Mucosa of descending colon (tissue), 3 donors: ENCODE results near the gene GPBP1. TPM values are rescaled to one million over a fixed set of nuclear protein-coding genes. Genes with fewer than 3 reads are reported as not detected.
"Not testable (repeated sequence)": the region's sequence is repeated elsewhere in the genome, so short reads cannot be mapped to it uniquely, and the experiment has no call there.

Experiments
- ATAC-seq: fragments of 200-7000 bp; cut with Tn5 transposase; one replicate; pipeline ENCODE4 v1.9.1; 2020; ENCODE audit warnings: mild to moderate bottlenecking, moderate library complexity
- DNase-seq, 3 donors: peaks; one replicate each; pipeline ENCODE4 v3.0.0-alpha.2; 2020
- H3K36me3 ChIP-seq: fragments of 200-600 bp; one replicate; pipeline ENCODE4 v1.8.0; 2021; ENCODE audit warnings: low read depth, mild to moderate bottlenecking
- H3K4me1 ChIP-seq: fragments of 200-600 bp; one replicate; pipeline ENCODE4 v1.8.0; 2021; ENCODE audit warnings: low read depth, mild to moderate bottlenecking
- H3K4me3 ChIP-seq: fragments of 200-600 bp; one replicate; pipeline ENCODE4 v1.8.0; 2021; ENCODE audit warnings: mild to moderate bottlenecking
- H3K9me3 ChIP-seq: fragments of 200-600 bp; one replicate; pipeline ENCODE4 v1.8.0; 2021; ENCODE audit warnings: mild to moderate bottlenecking
- intact Hi-C, 2 donors: fragments of 100-400 bp; cut with DNase I in 1 of 2; cut with micrococcal nuclease in 1 of 2; formaldehyde crosslinking; loops; one replicate each; pipeline versions ENCODE4 v1.11.0 to v1.11.1; 2022; cut with DNase I, micrococcal nuclease
- total RNA-seq, 3 donors: library from RNA; stranded (reverse); fragmentation: NEBNext Ultra II Directional in 2 of 3; extraction: Animal tissue kit (Norgen Biotek cat#: 25700) in 2 of 3; gene quantifications; one replicate each; pipeline versions ENCODE4 v1.2.1 to v1.2.4, GENCODE V29; 2021 to 2023
- TF ChIP-seq, protein P1 (sequence below): fragments of 200-600 bp; IDR thresholded peaks from one replicate; pipeline ENCODE4 v1.8.0; 2022; ENCODE audit warnings: antibody characterized with exemption, mild to moderate bottlenecking
- donor health status: DM: no; HTN: no; CAD: no; lungs with moderate emphysema.
- donor health status: DM: no; HTN: no; CAD: no.
- donor health status: DM: no; HTN: yes; CAD: no.

Gene GPBP1
- total RNA-seq, 3 donors from 2014 or later: 59.8 to 75.3 (median 74.0) TPM

DNA sequence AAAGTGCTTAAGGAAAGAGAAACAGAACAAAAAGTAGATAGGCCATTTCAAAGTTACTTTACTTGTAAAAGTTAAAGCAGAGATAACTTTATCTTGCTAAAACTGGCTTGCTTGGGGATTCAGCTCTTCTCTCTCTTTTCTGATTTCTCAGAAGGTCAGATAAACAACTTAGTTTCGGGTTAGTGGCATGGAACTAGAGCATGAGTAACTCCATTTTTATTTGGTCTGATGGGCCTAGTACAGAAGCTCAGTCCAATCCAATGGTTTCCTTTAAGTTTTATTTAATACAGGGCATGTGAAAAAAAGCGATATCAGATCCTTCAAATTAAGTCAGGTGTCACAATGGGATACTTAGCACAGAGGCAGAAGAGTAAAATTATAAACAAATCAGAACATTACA lies 18.8 kb upstream of the GPBP1 start:
- peaks cover 7% of the 10 kb centered on the region for H3K9me3 ChIP-seq
- H3K36me3 ChIP-seq: no peaks in the 10 kb centered on the region
- DNase-seq (no peak), ATAC-seq (no peak)
- intact Hi-C loops: no loop called here
- H3K4me1 ChIP-seq: no peaks in the 10 kb centered on the region
- no peak overlapping the region for H3K4me3 ChIP-seq
- TF ChIP-seq, protein P1, sequence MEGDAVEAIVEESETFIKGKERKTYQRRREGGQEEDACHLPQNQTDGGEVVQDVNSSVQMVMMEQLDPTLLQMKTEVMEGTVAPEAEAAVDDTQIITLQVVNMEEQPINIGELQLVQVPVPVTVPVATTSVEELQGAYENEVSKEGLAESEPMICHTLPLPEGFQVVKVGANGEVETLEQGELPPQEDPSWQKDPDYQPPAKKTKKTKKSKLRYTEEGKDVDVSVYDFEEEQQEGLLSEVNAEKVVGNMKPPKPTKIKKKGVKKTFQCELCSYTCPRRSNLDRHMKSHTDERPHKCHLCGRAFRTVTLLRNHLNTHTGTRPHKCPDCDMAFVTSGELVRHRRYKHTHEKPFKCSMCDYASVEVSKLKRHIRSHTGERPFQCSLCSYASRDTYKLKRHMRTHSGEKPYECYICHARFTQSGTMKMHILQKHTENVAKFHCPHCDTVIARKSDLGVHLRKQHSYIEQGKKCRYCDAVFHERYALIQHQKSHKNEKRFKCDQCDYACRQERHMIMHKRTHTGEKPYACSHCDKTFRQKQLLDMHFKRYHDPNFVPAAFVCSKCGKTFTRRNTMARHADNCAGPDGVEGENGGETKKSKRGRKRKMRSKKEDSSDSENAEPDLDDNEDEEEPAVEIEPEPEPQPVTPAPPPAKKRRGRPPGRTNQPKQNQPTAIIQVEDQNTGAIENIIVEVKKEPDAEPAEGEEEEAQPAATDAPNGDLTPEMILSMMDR: no peak

DNA sequence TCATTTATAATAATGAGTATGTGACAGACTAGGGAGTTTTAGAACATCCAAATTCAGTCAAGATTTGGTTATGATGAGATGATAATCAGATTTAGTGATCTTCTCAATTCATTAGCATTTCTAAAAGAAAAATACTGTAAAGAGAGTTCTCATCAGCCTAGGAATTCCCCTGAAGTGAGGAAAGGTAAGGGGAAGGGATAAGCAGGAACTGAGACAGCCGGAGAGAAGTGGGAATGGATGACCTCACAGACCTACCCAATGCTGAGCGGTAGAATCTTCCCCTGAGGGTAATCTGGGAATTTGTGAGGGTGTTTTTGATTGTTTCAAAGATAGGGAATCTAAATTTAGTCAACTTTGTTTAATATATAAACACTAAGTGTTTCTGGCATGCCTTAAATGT lies 16.7 kb upstream of the GPBP1 start:
- no peak for DNase-seq
- no peak for ATAC-seq
- no peaks in the 10 kb centered on the region for H3K4me1 ChIP-seq
- TF ChIP-seq, protein P1: no peak
- intact Hi-C loops: no loop called here
- H3K4me3 ChIP-seq: no peak overlapping the region
- peaks cover 7% of the 10 kb centered on the region for H3K9me3 ChIP-seq
- no peaks in the 10 kb centered on the region for H3K36me3 ChIP-seq

DNA sequence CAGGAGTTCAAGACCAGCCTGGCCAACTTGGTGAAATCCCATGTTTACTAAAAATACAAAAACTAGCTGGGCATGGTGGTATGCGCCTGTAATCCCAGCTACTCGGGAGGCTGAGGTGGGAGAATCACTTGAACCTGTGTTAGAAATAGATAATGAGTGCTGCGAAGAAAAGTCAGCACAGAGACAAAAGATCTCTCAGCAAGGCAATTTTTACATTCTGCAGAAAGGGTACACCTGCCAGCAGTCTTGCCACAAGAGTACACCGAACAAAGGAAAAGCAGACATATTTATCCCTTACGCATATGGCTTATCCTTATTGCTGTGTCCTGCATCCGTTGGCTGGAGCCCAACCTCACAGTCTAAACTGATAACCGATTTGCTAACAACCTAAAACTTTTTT lies 16.2 kb upstream of the GPBP1 start:
- Histone ChIP-seq H3K4me3 (no peak overlapping the region), H3K4me1 (no peaks in the 10 kb centered on the region), H3K36me3 (no peaks in the 10 kb centered on the region), H3K9me3 (peaks cover 7% of the 10 kb centered on the region)
- intact Hi-C loops: no loop called here
- TF ChIP-seq, protein P1: no peak
- ATAC-seq (no peak), DNase-seq (no peak)

DNA sequence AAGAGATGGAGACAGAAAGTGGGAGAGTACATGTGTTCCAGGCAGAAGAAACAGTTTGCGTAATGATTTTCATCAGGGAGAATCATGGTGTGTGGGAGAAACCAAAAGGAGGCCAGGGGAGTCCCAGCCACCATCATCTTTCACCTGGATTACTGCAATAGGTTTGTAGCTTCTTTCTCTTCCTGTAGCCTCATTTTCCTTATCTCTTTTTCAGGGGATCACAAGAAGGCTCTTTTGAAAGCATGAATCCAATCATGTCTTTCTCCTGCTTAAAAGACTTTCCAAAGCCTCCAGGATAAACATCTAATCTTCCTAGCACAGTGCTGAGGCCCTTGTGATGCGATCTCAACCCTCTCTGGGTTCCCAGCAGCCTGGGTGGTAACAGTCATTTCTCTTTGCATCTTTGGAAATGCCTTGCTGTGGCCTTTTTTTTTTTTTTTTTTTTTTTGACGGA lies 10.3 kb upstream of the GPBP1 start:
- intact Hi-C loops: no loop called here
- ATAC-seq (no peak), DNase-seq (no peak)
- Histone ChIP-seq H3K36me3 (no peaks in the 10 kb centered on the region), H3K4me3 (no peak overlapping the region), H3K9me3 (no peaks in the 10 kb centered on the region), H3K4me1 (no peaks in the 10 kb centered on the region)
- TF ChIP-seq, protein P1: no peak

DNA sequence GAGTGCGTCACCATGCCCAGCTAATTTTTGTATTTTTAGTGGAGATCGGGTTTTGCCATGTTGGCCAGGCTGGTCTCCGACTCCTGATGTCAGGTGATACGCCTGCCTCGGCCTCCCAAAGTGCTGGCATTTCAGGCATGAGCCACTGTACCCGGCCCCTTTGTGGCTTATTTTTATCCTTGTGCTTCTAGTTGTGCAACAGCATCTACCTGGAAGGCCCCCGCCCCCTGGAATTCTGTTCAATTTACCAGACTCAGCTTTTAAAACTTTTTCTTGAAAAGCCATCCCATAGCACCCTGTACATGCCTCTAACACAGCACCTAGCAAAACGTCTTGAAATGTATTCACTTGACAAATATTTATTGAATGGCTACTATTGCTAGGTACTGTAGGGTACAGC lies 9.7 kb upstream of the GPBP1 start:
- no peaks in the 10 kb centered on the region for H3K9me3 ChIP-seq
- no peaks in the 10 kb centered on the region for H3K4me1 ChIP-seq
- DNase-seq: no peak
- intact Hi-C loops: no loop called here
- H3K36me3 ChIP-seq: no peaks in the 10 kb centered on the region
- no peak overlapping the region for H3K4me3 ChIP-seq
- TF ChIP-seq, protein P1: no peak
- no peak for ATAC-seq

DNA sequence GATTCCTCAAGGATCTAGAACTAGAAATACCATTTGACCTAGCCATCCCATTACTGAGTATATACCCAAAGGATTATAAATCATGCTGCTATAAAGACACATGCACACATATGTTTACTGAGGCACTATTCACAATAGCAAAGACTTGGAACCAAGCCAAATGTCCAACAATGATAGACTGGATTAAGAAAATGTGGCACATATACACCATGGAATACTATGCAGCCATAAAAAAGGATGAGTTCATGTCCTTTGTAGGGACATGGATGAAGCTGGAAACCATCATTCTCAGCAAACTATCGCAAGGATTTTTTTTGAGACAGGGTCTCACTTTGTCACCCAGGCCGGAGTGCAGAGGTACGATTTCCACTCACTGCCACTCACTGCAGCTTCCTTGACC lies 8.7 kb upstream of the GPBP1 start:
- H3K4me3 ChIP-seq, ATAC-seq, H3K4me1 ChIP-seq, DNase-seq, intact Hi-C loops, H3K9me3 ChIP-seq, H3K36me3 ChIP-seq: not testable (repeated sequence)
